IMR-90 (cell line): Measurements from ENCODE around the gene SDS. TPM values are rescaled to one million over a fixed set of nuclear protein-coding genes. Genes with fewer than 3 reads are reported as not detected.

Source experiments
- ATAC-seq: fragments of 200-7000 bp; cut with Tn5 transposase; 2 replicates; pipeline ENCODE4 v1.9.1; 2020; ENCODE audit warnings: low read depth, mild to moderate bottlenecking, moderate library complexity
- BruUV-seq: library from RNA; stranded (reverse); fragments of 400-500 nt; replicated peaks from 2 replicates; lab custom pipeline; 2021; lab: Mats Ljungman, UMichigan
- CTCF ChIA-PET: fragments of 300-600 bp; formaldehyde crosslinking; extraction: SDS; loops from one replicate; lab custom pipeline; 2021; ENCODE audit warnings: antibody characterized with exemption; lab: Yijun Ruan, JAX
- POLR2A ChIA-PET: fragments of 300-600 bp; sonication (Branson Sonifier 250); formaldehyde crosslinking; loops from one replicate; lab custom pipeline; 2022; ENCODE audit warnings: antibody characterized with exemption; ENCODE audit not compliant: unreplicated experiment; lab: Charles Lee
- DNase-seq: peaks from one replicate; pipeline ENCODE4 v3.0.0; 2013
- H2AFZ ChIP-seq: replicated peaks from 2 replicates; pipeline ENCODE3; 2013; ENCODE audit warnings: low read length, mild to moderate bottlenecking; ENCODE audit not compliant: poor library complexity
- H2AK5ac ChIP-seq: 2 replicates; pipeline ENCODE4 v1.6.1; 2013; ENCODE audit warnings: low read depth, low read length, inconsistent platforms
- H2AK9ac ChIP-seq: replicated peaks from 2 replicates; pipeline ENCODE3; 2013; ENCODE audit warnings: mild to moderate bottlenecking, low read depth, low read length, moderate library complexity; ENCODE audit not compliant: poor library complexity
- H2BK120ac ChIP-seq: 2 replicates; pipeline ENCODE4 v1.6.1; 2013; ENCODE audit warnings: low read depth, low read length, inconsistent platforms
- H2BK15ac ChIP-seq: 3 replicates; pipeline ENCODE4 v1.6.1; 2013; ENCODE audit warnings: low read depth, low read length, inconsistent platforms
- H2BK20ac ChIP-seq: 2 replicates; pipeline ENCODE4 v1.6.1; 2013; ENCODE audit warnings: low read depth, mild to moderate bottlenecking, inconsistent platforms, low read length, moderate library complexity
- H2BK5ac ChIP-seq: 2 replicates; pipeline ENCODE4 v1.6.1; 2013; ENCODE audit warnings: mild to moderate bottlenecking, low read depth, low read length, inconsistent platforms; ENCODE audit not compliant: poor library complexity, severe bottlenecking
- H3K14ac ChIP-seq: replicated peaks from 2 replicates; pipeline ENCODE4 v1.6.1; 2013; ENCODE audit warnings: low read depth, low read length, inconsistent platforms
- H3K18ac ChIP-seq: 2 replicates; pipeline ENCODE4 v1.6.1; 2013; ENCODE audit warnings: low read depth, low read length, control low read depth
- H3K23ac ChIP-seq: 2 replicates; pipeline ENCODE4 v1.6.1; 2013; ENCODE audit warnings: low read depth, low read length, inconsistent platforms
- H3K27ac ChIP-seq: 2 replicates; pipeline ENCODE4 v1.5.1; 2013; ENCODE audit warnings: mild to moderate bottlenecking, control low read depth, low read length; ENCODE audit not compliant: insufficient read depth
- H3K27me3 ChIP-seq: 2 replicates; pipeline ENCODE4 v1.6.1; 2013; ENCODE audit warnings: low read length; ENCODE audit not compliant: control insufficient read depth, insufficient read depth
- H3K36me3 ChIP-seq: 2 replicates; pipeline ENCODE4 v1.6.1; 2013; ENCODE audit warnings: low read length, mixed read lengths; ENCODE audit not compliant: control insufficient read depth, insufficient read depth
- H3K4ac ChIP-seq: 2 replicates; pipeline ENCODE4 v1.6.1; 2013; ENCODE audit warnings: low read depth, low read length, inconsistent platforms
- H3K4me1 ChIP-seq: 2 replicates; pipeline ENCODE4 v1.6.1; 2013; ENCODE audit warnings: low read length, mixed read lengths; ENCODE audit not compliant: control insufficient read depth, insufficient read depth
- H3K4me2 ChIP-seq: 2 replicates; pipeline ENCODE4 v1.6.1; 2013; ENCODE audit warnings: low read depth, mild to moderate bottlenecking, control low read depth, low read length, moderate library complexity
- H3K4me3 ChIP-seq: 2 replicates; pipeline ENCODE4 v1.5.1; 2013; ENCODE audit warnings: low read depth, mild to moderate bottlenecking, control low read depth, low read length, moderate library complexity; ENCODE audit not compliant: insufficient read depth
- H3K56ac ChIP-seq: 2 replicates; pipeline ENCODE4 v1.6.1; 2013; ENCODE audit warnings: low read length, inconsistent platforms; ENCODE audit not compliant: insufficient read depth; ENCODE audit errors: extremely low read depth
- H3K79me1 ChIP-seq, 2 experiments: 2 replicates each; pipeline ENCODE4 v1.6.1; 2013; ENCODE audit warnings: low read length in 2 of 2, inconsistent platforms in 1 of 2, low read depth in 1 of 2
- H3K9ac ChIP-seq: 2 replicates; pipeline ENCODE4 v1.6.1; 2013; ENCODE audit warnings: low read depth, low read length, control low read depth
- H3K9me1 ChIP-seq: 2 replicates; pipeline ENCODE4 v1.6.1; 2013; ENCODE audit warnings: low read length, inconsistent platforms; ENCODE audit not compliant: insufficient read depth
- H3K9me3 ChIP-seq: 2 replicates; pipeline ENCODE4 v1.6.1; 2013; ENCODE audit warnings: low read length; ENCODE audit not compliant: control insufficient read depth, insufficient read depth
- H4K20me1 ChIP-seq: 2 replicates; pipeline ENCODE4 v1.6.1; 2013; ENCODE audit warnings: low read length, inconsistent platforms; ENCODE audit not compliant: insufficient read depth
- H4K5ac ChIP-seq: 2 replicates; pipeline ENCODE4 v1.6.1; 2013; ENCODE audit warnings: mild to moderate bottlenecking, low read depth, low read length, control low read depth
- H4K8ac ChIP-seq, 2 experiments: 2 replicates each; pipeline ENCODE4 v1.6.1; 2013; ENCODE audit warnings: low read depth in 2 of 2, low read length in 2 of 2, control low read depth in 1 of 2, inconsistent platforms in 1 of 2
- H4K91ac ChIP-seq: 2 replicates; pipeline ENCODE4 v1.6.1; 2013; ENCODE audit warnings: low read depth, low read length, inconsistent platforms; ENCODE audit not compliant: insufficient read depth
- BHLHE40 ChIP-seq: fragments of 150-350 bp; IDR thresholded peaks from 2 replicates; pipeline ENCODE4 v1.6.1; 2016; ENCODE audit warnings: mild to moderate bottlenecking, low read depth, low read length
- CEBPB ChIP-seq: IDR thresholded peaks from 2 replicates; pipeline ENCODE4 v1.6.1; 2012; ENCODE audit warnings: low read depth, low read length, improper control_type of control experiment
- CHD1 ChIP-seq: IDR thresholded peaks from 2 replicates; pipeline ENCODE4 v1.6.1; 2012; ENCODE audit warnings: low read depth, low read length, improper control_type of control experiment
- FOS ChIP-seq: fragments of 150-350 bp; IDR thresholded peaks from 2 replicates; pipeline ENCODE4 v1.6.1; 2016; ENCODE audit warnings: low read depth, low read length
- MAFK ChIP-seq: IDR thresholded peaks from 2 replicates; pipeline ENCODE4 v1.6.1; 2012; ENCODE audit warnings: low read depth, low read length, improper control_type of control experiment
- MAZ ChIP-seq: IDR thresholded peaks from 2 replicates; pipeline ENCODE4 v1.6.1; 2012; ENCODE audit warnings: low read depth, mild to moderate bottlenecking, low read length, improper control_type of control experiment, moderate library complexity, borderline replicate concordance
- MXI1 ChIP-seq: IDR thresholded peaks from 2 replicates; pipeline ENCODE4 v1.6.1; 2012; ENCODE audit warnings: low read depth, mild to moderate bottlenecking, low read length, moderate library complexity, borderline replicate concordance
- NFE2L2 ChIP-seq: fragments of 150-350 bp; IDR thresholded peaks from 2 replicates; pipeline ENCODE4 v1.6.1; 2016; ENCODE audit warnings: low read depth, mild to moderate bottlenecking, low read length
- POLR2A ChIP-seq: IDR thresholded peaks from 2 replicates; pipeline ENCODE4 v1.6.1; 2012; ENCODE audit warnings: mild to moderate bottlenecking, low read depth, low read length
- RAD21 ChIP-seq: IDR thresholded peaks from 2 replicates; pipeline ENCODE4 v1.6.1; 2012; ENCODE audit warnings: low read length, improper control_type of control experiment
- RCOR1 ChIP-seq: IDR thresholded peaks from 2 replicates; pipeline ENCODE4 v1.6.1; 2012; ENCODE audit warnings: mild to moderate bottlenecking, low read length, improper control_type of control experiment; ENCODE audit not compliant: insufficient replicate concordance
- RFX5 ChIP-seq: IDR thresholded peaks from 2 replicates; pipeline ENCODE4 v1.8.0; 2012; ENCODE audit warnings: low read depth, mild to moderate bottlenecking, low read length, moderate library complexity
- SMC3 ChIP-seq: fragments of 150-350 bp; IDR thresholded peaks from 2 replicates; pipeline ENCODE4 v1.6.1; 2016; ENCODE audit warnings: low read depth, mild to moderate bottlenecking, antibody characterized with exemption, low read length, moderate library complexity
- USF2 ChIP-seq: fragments of 150-350 bp; IDR thresholded peaks from 2 replicates; pipeline ENCODE4 v1.6.1; 2017; ENCODE audit warnings: mild to moderate bottlenecking, antibody characterized with exemption, low read length, low read depth
- WGBS, 2 experiments: methylation state at CpG; one replicate each; pipeline versions ENCODE4 v1.1.5 to v1.1.7; 2013; ENCODE audit warnings: missing lambda C conversion rate in 2 of 2; ENCODE audit not compliant: insufficient read length in 1 of 2; ENCODE audit errors: extremely low coverage in 2 of 2; 5-methylcytosine and 5-hydroxymethylcytosine counted together
- dilution Hi-C: fragments of 300-500 bp; cut with HindIII; formaldehyde crosslinking; loops from one replicate; pipeline ENCODE4 v1.14.3; 2018; ENCODE audit warnings: low sequenced_read_pairs; ENCODE audit not compliant: unreplicated experiment
- in situ Hi-C: fragments of 300-500 bp; cut with MboI; formaldehyde crosslinking; loops from 3 replicates; pipeline ENCODE4 v1.14.3; 2019; ENCODE audit warnings: low sequenced_read_pairs, inconsistent platforms, mixed read lengths
- intact Hi-C: fragments of 100-400 bp; cut with micrococcal nuclease; formaldehyde crosslinking; loops from 2 replicates; pipeline ENCODE4 v1.10.0; 2022
- polyA plus RNA-seq, 3 experiments: library from polyadenylated mRNA; depleted of rRNA; stranded (reverse); fragments of >200 nt; gene quantifications; 2 replicates each; pipeline ENCODE4 v1.2.3, GENCODE V29; 2012; ENCODE audit warnings: low replicate concordance in 1 of 3
- total RNA-seq: library from RNA; depleted of rRNA; stranded (reverse); fragments of >200 nt; gene quantifications from 2 replicates; pipeline ENCODE4 v1.2.3, GENCODE V29; 2012
- TF ChIP-seq, protein P1 (sequence below): conservative IDR thresholded peaks from 2 replicates; pipeline ENCODE4 v1.5.1; 2012; ENCODE audit warnings: mild to moderate bottlenecking, low read depth, low read length, improper control_type of control experiment
- TF ChIP-seq, protein P2 (sequence below): fragments of 150-350 bp; IDR thresholded peaks from 2 replicates; pipeline ENCODE4 v1.6.1; 2016; ENCODE audit warnings: low read depth, mild to moderate bottlenecking, low read length, moderate library complexity, borderline replicate concordance

Gene SDS
- total and polyA plus RNA-seq, 2 of the 4 experiments (the other 2 are of a cell fraction), result not detected

DNA sequence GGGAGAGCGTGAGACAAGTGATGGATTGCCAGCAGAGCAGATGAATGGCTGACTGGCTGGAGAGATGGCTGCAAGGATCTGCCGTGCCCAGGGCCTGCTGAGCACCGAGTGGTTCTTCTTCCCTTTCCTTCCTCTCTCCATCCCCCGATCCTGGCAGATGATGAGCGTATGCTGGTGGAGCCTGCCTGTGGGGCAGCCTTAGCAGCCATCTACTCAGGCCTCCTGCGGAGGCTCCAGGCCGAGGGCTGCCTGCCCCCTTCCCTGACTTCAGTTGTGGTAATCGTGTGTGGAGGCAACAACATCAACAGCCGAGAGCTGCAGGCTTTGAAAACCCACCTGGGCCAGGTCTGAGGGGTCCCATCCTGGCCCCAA, 34.0 kb upstream of the SDS start:
- H3K9me3 ChIP-seq, result no peaks in the 10 kb centered on the region
- BruUV-seq, result no TSS peak
- peaks cover 11% of the 10 kb centered on the region for H3K27me3 ChIP-seq
- no peak overlapping the region for H4K91ac ChIP-seq
- no peak overlapping the region for H3K56ac ChIP-seq
- no peaks in the 10 kb centered on the region for H3K4me1 ChIP-seq
- H2BK15ac ChIP-seq, result no peak overlapping the region
- no peak overlapping the region for H4K8ac ChIP-seq
- H4K5ac ChIP-seq, result no peak overlapping the region
- no peak overlapping the region for H2BK20ac ChIP-seq
- intact Hi-C loops, result no loop called here
- H2BK120ac ChIP-seq, result no peak overlapping the region
- H4K20me1 ChIP-seq, result no peaks in the 10 kb centered on the region
- DNase-seq, result no peak
- no peak for ATAC-seq
- H3K18ac ChIP-seq, result no peak overlapping the region
- no peak overlapping the region for H2AK9ac ChIP-seq
- no peak overlapping the region for H2BK5ac ChIP-seq
- H3K4me3 ChIP-seq, result no peak overlapping the region
- H3K4me2 ChIP-seq, result no peak overlapping the region
- no peak overlapping the region for H2AFZ ChIP-seq
- H3K14ac ChIP-seq, result no peak overlapping the region
- H3K4ac ChIP-seq, result no peak overlapping the region
- no peaks in the 10 kb centered on the region for H3K79me1 ChIP-seq
- no peak overlapping the region for H3K9ac ChIP-seq
- H3K36me3 ChIP-seq, result no peaks in the 10 kb centered on the region
- WGBS, 2 experiments, result no CpG with 5 or more reads among the region's 9 CpGs
- H2AK5ac ChIP-seq, result no peak overlapping the region
- no peak overlapping the region for H3K27ac ChIP-seq
- CTCF ChIA-PET, result no interaction called here
- in situ Hi-C loops, result no loop called here
- no peaks in the 10 kb centered on the region for H3K9me1 ChIP-seq
- TF ChIP-seq USF2 (no peak), RAD21 (no peak), NFE2L2 (no peak), CHD1 (no peak), RCOR1 (no peak), BHLHE40 (no peak), MXI1 (no peak), POLR2A (no peak), MAFK (no peak), FOS (no peak), SMC3 (no peak), RFX5 (no peak), MAZ (no peak), CEBPB (no peak)
- TF ChIP-seq, protein P1, sequence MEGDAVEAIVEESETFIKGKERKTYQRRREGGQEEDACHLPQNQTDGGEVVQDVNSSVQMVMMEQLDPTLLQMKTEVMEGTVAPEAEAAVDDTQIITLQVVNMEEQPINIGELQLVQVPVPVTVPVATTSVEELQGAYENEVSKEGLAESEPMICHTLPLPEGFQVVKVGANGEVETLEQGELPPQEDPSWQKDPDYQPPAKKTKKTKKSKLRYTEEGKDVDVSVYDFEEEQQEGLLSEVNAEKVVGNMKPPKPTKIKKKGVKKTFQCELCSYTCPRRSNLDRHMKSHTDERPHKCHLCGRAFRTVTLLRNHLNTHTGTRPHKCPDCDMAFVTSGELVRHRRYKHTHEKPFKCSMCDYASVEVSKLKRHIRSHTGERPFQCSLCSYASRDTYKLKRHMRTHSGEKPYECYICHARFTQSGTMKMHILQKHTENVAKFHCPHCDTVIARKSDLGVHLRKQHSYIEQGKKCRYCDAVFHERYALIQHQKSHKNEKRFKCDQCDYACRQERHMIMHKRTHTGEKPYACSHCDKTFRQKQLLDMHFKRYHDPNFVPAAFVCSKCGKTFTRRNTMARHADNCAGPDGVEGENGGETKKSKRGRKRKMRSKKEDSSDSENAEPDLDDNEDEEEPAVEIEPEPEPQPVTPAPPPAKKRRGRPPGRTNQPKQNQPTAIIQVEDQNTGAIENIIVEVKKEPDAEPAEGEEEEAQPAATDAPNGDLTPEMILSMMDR, result no peak
- TF ChIP-seq, protein P2, sequence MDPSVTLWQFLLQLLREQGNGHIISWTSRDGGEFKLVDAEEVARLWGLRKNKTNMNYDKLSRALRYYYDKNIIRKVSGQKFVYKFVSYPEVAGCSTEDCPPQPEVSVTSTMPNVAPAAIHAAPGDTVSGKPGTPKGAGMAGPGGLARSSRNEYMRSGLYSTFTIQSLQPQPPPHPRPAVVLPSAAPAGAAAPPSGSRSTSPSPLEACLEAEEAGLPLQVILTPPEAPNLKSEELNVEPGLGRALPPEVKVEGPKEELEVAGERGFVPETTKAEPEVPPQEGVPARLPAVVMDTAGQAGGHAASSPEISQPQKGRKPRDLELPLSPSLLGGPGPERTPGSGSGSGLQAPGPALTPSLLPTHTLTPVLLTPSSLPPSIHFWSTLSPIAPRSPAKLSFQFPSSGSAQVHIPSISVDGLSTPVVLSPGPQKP, result no peak
- H3K23ac ChIP-seq, result no peak overlapping the region
- POLR2A ChIA-PET, result no interaction called here
- dilution Hi-C loops, result no loop called here
